Neural cell (in vitro differentiated cells): ENCODE results near the gene JPH4. TPM values are rescaled to one million over a fixed set of nuclear protein-coding genes. Genes with fewer than 3 reads are reported as not detected.

Experiments used
- H2AFZ ChIP-seq: fragments of 200-600, 300-800 bp; sonication (generic), shearing (Covaris generic); 2 replicates; pipeline ENCODE4 v1.6.0; 2014; ENCODE audit warnings: low read depth, mild to moderate bottlenecking, antibody characterized with exemption, low read length, moderate library complexity
- H3F3A ChIP-seq: fragments of 200-600 bp; shearing (Covaris generic); 2 replicates; pipeline ENCODE4 v1.6.1; 2016; ENCODE audit warnings: mild to moderate bottlenecking, moderate library complexity, mixed read lengths, antibody characterized with exemption, low read length; ENCODE audit not compliant: insufficient read depth, poor library complexity, severe bottlenecking
- H3K27ac ChIP-seq: fragments of 200-600, 300-800 bp; sonication (generic), shearing (Covaris generic); 2 replicates; pipeline ENCODE4 v1.5.1; 2014; ENCODE audit warnings: mild to moderate bottlenecking, low read length, moderate library complexity
- H3K27me3 ChIP-seq: fragments of 300-800, 200-600 bp; sonication (generic), shearing (Covaris generic); 2 replicates; pipeline ENCODE4 v1.6.0; 2014; ENCODE audit warnings: mild to moderate bottlenecking, low read depth, low read length, moderate library complexity; ENCODE audit not compliant: insufficient read depth
- H3K36me3 ChIP-seq: fragments of 300-800, 200-600 bp; sonication (generic), shearing (Covaris generic); 2 replicates; pipeline ENCODE4 v1.5.1; 2014; ENCODE audit warnings: mild to moderate bottlenecking, antibody characterized with exemption, low read length, moderate library complexity; ENCODE audit not compliant: insufficient read depth
- H3K4me2 ChIP-seq: fragments of 300-800, 200-600 bp; sonication (generic), shearing (Covaris generic); 2 replicates; pipeline ENCODE4 v1.6.0; 2014; ENCODE audit warnings: mild to moderate bottlenecking, low read length
- H3K4me3 ChIP-seq: fragments of 300-800, 200-600 bp; sonication (generic), shearing (Covaris generic); 2 replicates; pipeline ENCODE4 v1.5.1; 2014; ENCODE audit warnings: mild to moderate bottlenecking, low read length, moderate library complexity
- H3K79me2 ChIP-seq: fragments of 200-600 bp; shearing (Covaris generic); replicated peaks from 2 replicates; pipeline ENCODE4 v1.6.0; 2014; ENCODE audit warnings: mild to moderate bottlenecking, low read length, moderate library complexity; ENCODE audit not compliant: insufficient read depth
- H3K9ac ChIP-seq: fragments of 300-800, 200-600 bp; sonication (generic), shearing (Covaris generic); 2 replicates; pipeline ENCODE4 v1.6.1; 2016; ENCODE audit warnings: mild to moderate bottlenecking, low read length, mixed read lengths
- H3K9me2 ChIP-seq: fragments of 200-600 bp; shearing (Covaris generic); 2 replicates; pipeline ENCODE4 v1.6.1; 2016; ENCODE audit warnings: mild to moderate bottlenecking, low read length, mixed read lengths; ENCODE audit not compliant: insufficient read depth
- H3K9me3 ChIP-seq: fragments of 200-600, 300-800 bp; sonication (generic), shearing (Covaris generic); 2 replicates; pipeline ENCODE4 v1.6.1; 2016; ENCODE audit warnings: mild to moderate bottlenecking, mixed run types, low read length, moderate library complexity, mixed read lengths
- H4K20me1 ChIP-seq: fragments of 200-600 bp; shearing (Covaris generic); 2 replicates; pipeline ENCODE4 v1.6.1; 2016; ENCODE audit warnings: mild to moderate bottlenecking, mixed run types; ENCODE audit not compliant: insufficient read depth
- CTCF ChIP-seq: fragments of 450-650 bp; IDR thresholded peaks from 2 replicates; pipeline ENCODE4 v1.5.1; 2014; ENCODE audit warnings: antibody characterized with exemption, mild to moderate bottlenecking, moderate library complexity; ENCODE audit not compliant: poor library complexity, severe bottlenecking
- EP300 ChIP-seq: fragments of 450-650 bp; conservative IDR thresholded peaks from 2 replicates; pipeline ENCODE4 v1.6.1; 2014; ENCODE audit warnings: antibody characterized with exemption, mild to moderate bottlenecking, moderate library complexity; ENCODE audit not compliant: poor library complexity, severe bottlenecking
- EZH2 ChIP-seq: fragments of 200-600, 300-800 bp; shearing (Covaris generic), sonication (generic); IDR thresholded peaks from 2 replicates; pipeline ENCODE4 v1.6.1; 2014; ENCODE audit warnings: antibody characterized with exemption, low read length, borderline replicate concordance, mild to moderate bottlenecking; ENCODE audit not compliant: insufficient read depth, poor library complexity, severe bottlenecking
- MXI1 ChIP-seq: fragments of 450-650 bp; conservative IDR thresholded peaks from 2 replicates; pipeline ENCODE4 v1.6.1; 2014; ENCODE audit warnings: antibody characterized with exemption, mild to moderate bottlenecking; ENCODE audit not compliant: poor library complexity, severe bottlenecking
- POLR2AphosphoS5 ChIP-seq: IDR thresholded peaks from 2 replicates; pipeline ENCODE4 v1.6.1; 2012
- RAD21 ChIP-seq: fragments of 450-650 bp; conservative IDR thresholded peaks from 2 replicates; pipeline ENCODE4 v1.6.1; 2014; ENCODE audit warnings: antibody characterized with exemption, mild to moderate bottlenecking, moderate library complexity
- REST ChIP-seq: IDR thresholded peaks from 2 replicates; pipeline ENCODE4 v1.6.1; 2012; ENCODE audit warnings: borderline replicate concordance
- SMC3 ChIP-seq: fragments of 450-650 bp; conservative IDR thresholded peaks from 2 replicates; pipeline ENCODE4 v1.6.1; 2014; ENCODE audit warnings: antibody characterized with exemption, mild to moderate bottlenecking, moderate library complexity; ENCODE audit not compliant: poor library complexity
- TAF1 ChIP-seq: IDR thresholded peaks from 2 replicates; pipeline ENCODE4 v1.6.1; 2012; ENCODE audit warnings: low read depth
- polyA plus RNA-seq: library from polyadenylated mRNA; depleted of rRNA; stranded (reverse); fragments of >200 nt; gene quantifications from 2 replicates; pipeline ENCODE4 v1.2.3, GENCODE V29; 2014

Gene JPH4
- polyA plus RNA-seq, 1 donor from 2014 or later: 68.2 TPM

- no peak overlapping the region for H2AFZ ChIP-seq
- H3K9ac ChIP-seq: no peak overlapping the region
- H3K4me2 ChIP-seq: no peak overlapping the region
- no peaks in the 10 kb centered on the region for H4K20me1 ChIP-seq
- no peaks in the 10 kb centered on the region for H3F3A ChIP-seq
- H3K9me3 ChIP-seq: no peaks in the 10 kb centered on the region
- H3K27ac ChIP-seq: peak overlapping the region; percentile 91
- no peaks in the 10 kb centered on the region for H3K9me2 ChIP-seq
- TF ChIP-seq MXI1 (no peak), REST (no peak), EZH2 (no peak), SMC3 (no peak), TAF1 (no peak), RAD21 (no peak), CTCF (no peak), EP300 (no peak), POLR2AphosphoS5 (no peak)
- H3K36me3 ChIP-seq: peaks cover 5% of the 10 kb centered on the region
- peaks cover 14% of the 10 kb centered on the region for H3K79me2 ChIP-seq
- no peaks in the 10 kb centered on the region for H3K27me3 ChIP-seq
- no peak overlapping the region for H3K4me3 ChIP-seq
These were observed 38.5 kb downstream of the JPH4 start for GRCh38 chr14:23540141-23540469.

GRCh38 chr14:23539248-23540140 is 39.1 kb downstream of the JPH4 start:
- Histone ChIP-seq H3K27me3 (no peaks in the 10 kb centered on the region), H4K20me1 (no peaks in the 10 kb centered on the region), H3K27ac (peak overlapping the region; percentile 91), H3K79me2 (peaks cover 12% of the 10 kb centered on the region), H3F3A (no peaks in the 10 kb centered on the region), H3K4me2 (peak overlapping the region; percentile 61), H3K9me2 (no peaks in the 10 kb centered on the region), H3K4me3 (peak overlapping the region; percentile 54), H3K9ac (peak overlapping the region; percentile 62), H3K9me3 (no peaks in the 10 kb centered on the region), H3K36me3 (peaks cover 5% of the 10 kb centered on the region), H2AFZ (no peak overlapping the region)
- TF ChIP-seq EZH2: no peak
- no peak for TF ChIP-seq TAF1
- no peak for TF ChIP-seq POLR2AphosphoS5
- TF ChIP-seq CTCF: peak; percentile 75
- TF ChIP-seq RAD21: peak; percentile 66
- TF ChIP-seq SMC3: peak; percentile 71
- TF ChIP-seq MXI1: no peak
- no peak for TF ChIP-seq EP300
- no peak for TF ChIP-seq REST
